HG03045 (cell line): ENCODE measurements around the gene LAMA4.

Experiments
- ATAC-seq: cut with Tn5 transposase; IDR thresholded peaks from one replicate; pipeline ENCODE4 v1.9.1; 2021; ENCODE audit warnings: mild to moderate bottlenecking, moderate library complexity; ENCODE audit not compliant: unreplicated experiment

The LAMA4 gene

DNA sequence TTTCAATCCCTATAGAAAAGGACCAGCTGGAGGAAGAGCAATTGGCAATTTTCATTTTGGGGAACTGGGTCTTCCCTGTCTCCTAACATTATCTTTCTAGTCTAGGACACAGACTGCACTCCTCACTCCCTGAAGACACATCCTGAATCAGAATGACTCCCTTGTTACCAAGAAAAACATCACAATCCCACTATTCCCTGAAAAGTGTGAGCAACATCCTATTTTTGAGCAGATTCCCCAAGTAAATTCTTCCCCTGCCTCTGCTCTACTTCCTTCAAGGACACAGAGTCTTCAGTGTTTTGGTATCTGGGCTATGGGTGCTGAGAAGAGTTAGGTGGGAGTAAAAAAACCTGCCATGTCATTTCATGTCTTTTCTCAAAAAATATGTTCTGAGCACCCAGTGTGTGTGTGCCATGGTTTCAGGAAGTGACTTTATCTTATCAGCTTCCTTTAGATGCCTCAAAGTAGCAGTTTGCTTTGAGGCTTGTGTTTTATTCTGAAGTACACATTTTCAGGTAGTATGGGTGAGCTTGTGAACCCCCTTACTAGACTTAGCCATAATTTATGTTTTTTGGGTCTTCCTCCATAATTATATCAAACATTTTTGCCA lies 12.4 kb downstream of the LAMA4 start:
- ATAC-seq: no peak

DNA sequence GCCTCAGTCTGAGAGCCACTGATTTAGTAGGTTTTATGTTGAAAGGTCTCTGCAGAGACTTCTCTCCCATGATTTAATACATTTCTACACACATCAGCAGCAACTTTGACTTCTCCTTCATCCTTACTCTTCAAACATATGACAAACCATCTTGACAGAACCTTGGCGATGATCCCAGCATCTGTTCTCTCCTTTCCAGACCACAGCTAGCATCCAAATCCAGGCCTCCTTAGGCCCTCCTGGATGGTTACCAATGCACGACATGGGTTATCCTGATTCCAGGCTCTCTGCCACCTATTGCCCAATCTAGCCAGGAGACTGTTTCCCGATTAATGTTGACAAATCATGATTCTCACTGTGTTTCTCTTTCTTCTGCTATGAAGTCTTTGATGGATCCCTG lies 16.8 kb downstream of the LAMA4 start:
- no peak for ATAC-seq

DNA sequence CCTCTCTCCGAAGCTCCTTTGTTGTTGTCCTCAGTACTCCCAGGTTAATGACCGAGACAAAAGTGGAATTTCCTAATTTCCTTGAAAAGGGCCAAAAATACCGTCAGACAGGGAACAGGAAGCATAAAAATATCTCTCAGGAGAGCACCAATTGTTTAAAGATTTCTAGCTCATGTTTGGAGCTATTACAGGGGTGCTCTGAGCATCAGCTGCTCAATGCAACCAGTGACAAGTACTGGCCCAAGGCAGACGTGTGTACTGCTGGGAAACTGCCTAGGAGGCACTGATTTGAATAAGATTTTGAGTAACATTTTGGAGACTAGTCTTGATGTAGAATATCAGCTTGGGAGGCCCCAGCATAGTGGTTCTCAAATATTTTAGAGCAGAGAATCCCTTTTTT lies 17.3 kb downstream of the LAMA4 start:
- no peak for ATAC-seq

DNA sequence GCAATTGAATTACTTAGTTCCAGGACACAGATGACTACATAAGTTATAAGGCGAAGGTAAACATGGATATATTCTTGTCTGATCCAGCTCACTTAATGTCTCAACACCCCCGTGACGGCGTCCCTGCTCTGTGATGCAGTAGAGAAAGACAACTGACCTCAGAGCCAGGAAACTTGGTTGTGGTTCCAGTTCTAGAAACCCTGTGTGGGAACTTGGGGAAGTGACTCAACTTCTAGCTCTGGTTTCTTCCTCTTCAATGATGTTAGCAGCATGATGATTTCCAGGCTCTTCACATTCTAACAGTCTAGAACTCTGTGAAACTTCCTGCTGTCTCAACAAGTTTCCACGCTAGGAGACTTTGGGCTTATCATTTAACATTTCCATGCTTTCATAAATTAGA lies 18.4 kb downstream of the LAMA4 start:
- ATAC-seq: no peak

DNA sequence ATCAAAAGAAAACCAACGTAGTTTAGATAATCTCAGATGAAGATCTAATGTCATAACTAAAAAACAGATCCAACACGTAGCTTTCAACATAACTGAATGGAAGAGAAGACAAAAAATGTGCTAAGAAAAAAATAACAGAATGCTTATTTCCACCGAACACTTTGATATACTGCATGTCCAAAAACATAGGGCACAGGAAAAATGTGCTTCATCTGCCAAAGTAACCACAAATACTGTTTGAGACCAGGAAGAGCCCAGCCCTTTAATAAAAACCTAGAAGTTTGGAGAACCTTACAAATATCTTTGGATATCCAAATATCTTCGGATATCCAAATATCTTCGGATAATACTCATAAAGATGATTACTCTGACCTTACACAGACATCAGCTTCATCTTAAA lies 19.8 kb downstream of the LAMA4 start:
- no peak for ATAC-seq

DNA sequence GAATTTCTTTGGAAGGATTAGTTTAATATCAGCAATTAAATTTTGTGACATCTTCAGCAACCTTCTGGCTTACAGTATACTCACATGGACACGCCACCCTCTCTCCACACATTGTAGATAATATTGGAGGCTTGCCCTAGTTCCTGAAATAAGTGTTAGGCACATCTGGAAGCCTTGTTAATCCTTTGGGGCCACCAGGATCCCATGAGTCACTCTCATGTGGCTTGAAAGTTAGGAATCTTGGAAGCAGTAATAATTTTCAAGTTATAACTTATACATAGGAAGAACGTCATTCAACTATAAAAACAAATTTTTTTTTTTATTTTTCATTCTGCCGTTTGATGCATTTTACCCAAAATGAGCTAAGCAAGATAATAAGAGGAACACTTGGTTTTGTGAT lies 20.5 kb downstream of the LAMA4 start:
- no peak for ATAC-seq

DNA sequence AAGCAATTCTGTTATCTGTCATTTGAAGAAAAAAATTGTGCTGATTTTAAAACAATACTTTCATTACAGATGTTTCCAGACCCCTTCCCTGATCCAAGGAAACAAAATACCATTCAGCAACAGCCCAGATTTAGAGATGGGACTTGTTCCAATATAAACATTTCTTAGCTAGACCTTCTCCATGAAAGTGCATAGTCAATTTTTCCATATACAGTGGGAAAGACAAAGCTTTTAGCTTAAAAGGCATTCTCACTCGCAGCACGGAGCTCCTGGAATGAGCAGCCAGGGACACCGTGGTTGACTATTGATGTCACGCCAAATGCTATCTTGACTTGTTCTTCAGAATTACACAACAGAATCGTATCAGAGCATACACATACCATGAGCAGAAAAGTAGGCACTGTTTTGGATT lies 21.5 kb downstream of the LAMA4 start:
- ATAC-seq: no peak

DNA sequence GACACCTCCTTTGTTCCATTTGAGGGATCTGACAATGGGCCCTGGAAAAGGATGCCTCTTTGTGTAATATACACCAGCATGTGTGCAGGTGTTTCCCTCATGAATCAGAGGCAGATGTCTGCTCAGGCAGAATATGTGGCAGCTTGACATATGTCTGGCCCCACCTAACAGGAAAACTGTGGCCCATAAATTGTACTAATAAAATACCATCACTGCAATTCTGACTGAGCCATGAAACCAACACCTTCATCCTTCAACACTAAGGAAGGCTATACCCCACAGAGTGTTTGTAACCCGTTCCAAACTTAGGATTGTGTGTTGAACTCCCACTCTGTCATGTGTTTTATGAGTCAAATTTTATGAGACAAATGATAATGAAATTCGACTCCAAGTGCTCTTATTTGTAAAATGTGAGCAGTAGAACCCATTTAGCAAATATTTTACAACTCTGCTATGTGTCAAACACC lies 22.7 kb downstream of the LAMA4 start:
- ATAC-seq: no peak

DNA sequence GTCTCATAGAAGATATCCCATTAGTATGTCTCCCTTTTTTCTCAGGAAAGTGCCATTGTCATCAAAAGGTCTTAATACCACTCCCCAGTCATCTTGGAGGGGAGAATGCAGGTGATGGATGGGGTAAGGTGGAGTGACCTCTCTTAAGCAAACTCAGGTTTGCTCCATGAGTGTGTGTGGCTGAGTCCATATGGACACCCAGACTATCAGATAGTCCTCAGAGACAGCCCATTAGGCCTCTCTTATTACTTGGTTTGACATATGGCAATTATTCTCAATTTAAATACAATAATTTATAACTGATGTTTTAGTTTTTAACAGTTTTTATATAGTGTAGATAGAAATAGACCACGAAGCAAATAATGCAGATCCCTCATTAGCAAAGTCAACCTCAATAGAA lies 23.2 kb downstream of the LAMA4 start:
- no peak for ATAC-seq

DNA sequence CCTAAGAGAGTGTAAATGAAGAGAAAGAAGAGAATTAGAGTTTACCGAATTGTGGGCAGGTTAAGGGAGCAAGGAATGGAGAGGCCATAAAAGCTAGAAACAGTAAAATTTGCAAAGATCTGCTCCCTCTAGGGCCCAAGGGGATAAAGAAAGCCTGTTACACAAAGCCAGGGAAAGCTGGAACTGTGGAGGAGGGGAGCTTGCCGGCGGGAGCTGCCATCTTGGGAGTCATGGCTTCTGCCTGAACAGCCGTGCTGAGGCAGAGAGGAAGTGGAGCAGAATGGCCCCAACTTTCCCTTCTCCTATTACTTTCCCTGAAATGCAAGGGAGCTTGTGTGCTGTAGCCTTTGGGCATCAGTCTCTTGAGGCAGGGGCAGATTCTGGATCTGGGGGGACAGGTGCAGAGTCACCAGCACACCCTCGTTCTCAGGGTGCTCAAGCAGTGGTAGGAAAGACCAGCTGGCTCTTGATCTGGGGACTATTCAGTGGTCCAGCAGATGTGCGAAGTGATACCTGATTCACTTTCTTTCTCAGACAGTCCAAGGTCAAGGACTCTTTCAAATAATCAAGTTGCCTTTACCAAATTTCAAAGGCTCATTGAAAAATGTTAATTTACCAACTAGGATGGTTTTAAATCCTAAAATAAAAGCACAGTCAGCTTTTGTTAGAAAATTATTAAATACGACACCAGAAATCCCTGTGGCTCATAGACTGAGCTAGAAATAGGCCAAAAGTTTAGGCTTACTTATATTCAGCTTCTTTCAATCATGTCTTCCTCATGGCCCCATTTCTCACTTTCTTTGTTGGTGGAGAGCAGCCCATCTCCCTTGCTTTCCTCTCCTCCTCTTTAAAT lies 25.7 kb downstream of the LAMA4 start:
- ATAC-seq: no peak

DNA sequence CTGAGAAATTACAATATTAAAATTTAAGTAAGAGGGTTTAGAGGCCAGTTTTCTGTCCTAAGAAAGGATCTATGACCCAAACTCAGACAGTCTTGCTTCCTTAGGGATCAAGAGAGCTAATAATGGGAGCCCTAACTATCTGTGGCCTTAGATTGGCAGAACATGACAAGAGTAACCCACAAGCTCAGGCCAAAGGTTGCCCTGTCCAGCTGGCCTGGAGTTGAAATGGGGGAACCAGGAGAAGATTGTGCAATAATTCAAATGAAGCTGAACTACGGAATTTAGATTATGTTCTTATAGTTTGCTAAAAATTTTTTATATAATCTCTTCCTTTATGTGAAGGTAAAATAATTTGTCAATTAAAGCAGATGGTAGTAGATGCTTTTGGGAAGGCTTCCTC lies 26.4 kb downstream of the LAMA4 start:
- ATAC-seq: no peak

DNA sequence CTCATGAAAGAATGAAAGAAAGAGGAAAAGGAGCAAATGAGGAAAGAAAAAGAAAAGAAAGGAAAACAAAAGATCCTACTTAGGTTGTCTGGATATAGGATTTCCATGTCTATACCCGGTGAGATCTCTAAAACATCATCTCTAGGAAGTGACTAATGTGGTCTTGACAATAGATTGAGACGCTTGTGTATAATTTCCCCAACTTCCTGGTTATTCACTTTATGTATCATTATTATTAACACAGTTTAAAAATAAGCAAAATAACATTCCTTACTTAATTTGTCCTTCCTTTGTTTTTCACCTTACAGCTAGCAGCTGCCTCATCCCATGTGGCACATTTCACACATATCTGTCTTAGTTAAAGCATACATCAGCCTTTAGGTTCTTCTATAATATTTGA lies 27.0 kb downstream of the LAMA4 start:
- ATAC-seq: no peak

DNA sequence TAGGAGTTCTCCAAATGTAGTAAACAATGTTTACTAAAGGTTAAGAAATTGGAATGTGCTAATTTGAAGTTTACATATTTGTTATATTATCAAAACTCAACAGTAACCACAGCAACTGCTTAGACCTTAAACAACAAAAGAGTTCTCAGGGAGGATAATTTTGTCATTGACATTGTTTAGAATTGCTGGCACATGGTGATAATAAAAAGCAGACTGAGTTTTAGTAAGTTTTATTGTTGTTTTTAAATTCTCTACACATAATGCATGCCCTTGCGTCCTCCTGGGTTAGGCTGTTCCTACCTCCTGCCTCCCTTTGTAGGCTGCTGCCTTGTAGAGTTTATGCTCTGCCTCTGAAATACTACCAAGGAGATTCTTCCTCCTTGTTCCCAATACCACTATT lies 28.7 kb downstream of the LAMA4 start:
- no peak for ATAC-seq

DNA sequence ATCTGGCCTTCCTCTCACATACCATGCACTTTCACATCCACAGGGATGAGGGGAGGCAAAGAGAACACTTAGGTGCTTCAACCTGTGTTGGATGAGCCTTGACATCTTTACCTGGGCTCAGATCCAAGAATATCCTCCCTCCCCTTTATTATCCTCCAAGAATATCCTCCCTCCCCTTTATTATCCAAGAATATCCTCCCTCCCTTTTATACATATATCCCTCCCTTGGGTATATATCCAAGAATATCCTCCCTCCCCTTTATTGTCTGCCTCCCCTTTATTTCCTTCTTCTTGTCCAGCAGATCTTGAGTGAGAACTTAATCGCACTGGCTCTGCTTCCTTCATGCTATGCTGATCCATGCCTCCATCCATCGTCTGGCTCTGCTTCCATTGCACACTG lies 30.3 kb downstream of the LAMA4 start:
- no peak for ATAC-seq

DNA sequence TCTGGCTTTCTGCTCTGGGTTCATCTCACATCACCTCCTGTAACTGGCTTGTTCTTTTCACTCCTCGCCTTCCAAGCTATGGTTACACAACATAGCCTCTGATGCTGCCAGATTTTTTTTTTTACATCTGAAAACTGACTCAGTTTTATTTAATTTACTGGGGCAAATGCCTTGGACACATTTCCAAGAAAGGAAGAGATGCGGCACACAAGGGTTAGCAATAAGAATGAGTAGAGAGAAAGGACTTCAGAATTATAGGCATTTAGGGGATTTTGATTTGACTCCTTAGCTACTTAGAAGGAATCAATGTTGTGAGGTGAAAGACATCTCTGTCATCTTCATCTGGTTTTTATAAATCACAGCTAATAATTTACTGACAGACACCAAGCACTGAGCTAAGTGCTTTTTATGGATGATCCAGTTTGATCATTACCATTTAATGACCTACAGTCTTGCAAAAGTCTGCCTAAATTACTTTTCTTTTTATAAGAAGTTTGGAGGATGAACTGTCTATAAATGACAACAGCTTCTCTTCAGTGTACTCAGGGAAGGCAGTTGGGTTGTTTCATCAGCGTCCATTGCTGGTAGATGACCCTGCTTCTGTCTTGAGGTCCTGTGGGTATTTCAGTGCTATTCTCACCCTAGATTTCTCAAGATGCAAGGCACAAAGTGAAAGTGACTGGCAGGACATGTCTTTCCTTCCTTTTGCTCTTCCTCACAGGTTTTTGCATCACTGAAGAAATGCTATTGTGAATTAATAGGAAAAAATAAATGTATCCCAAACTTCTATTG lies 31.1 kb downstream of the LAMA4 start:
- no peak for ATAC-seq

DNA sequence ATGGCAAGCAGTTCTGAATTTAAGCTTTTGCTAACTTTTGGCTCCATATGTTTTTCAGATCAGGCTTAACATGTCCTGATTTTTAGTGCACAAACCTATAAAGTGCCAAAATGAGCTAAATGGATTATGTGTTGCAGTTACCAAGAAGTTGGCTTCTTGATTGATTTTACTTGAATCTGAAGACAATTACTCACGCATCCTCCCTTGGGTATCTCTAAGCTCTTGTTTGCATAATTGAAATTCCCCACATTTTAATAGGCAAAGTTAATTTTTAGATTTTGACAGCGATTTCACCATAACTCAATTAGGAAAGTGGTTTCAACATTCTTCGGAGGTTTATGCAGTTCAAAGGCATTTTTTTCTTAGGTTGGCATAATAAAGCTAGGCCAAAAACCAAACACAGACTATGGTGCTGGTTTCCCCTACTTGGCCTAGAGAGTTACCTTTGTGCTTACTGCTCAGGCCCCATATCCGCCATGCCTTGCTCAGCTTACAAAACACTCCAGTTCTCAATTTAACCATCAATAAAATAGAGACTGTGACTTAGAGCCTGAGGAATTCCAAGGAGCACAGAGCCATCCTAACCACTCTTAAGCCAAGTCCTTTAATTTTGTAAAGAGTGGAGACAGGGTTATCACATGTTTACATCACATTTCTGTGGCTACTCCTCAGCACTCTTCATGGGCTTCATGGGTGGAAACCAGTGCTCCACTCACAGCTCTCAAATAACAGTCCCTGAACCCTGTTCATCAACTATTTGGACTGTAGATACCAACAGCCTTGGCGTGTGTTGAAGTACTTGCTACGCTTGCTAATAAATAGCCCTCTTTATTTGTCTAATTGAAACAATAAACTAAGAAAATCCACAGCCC lies 32.1 kb downstream of the LAMA4 start:
- no peak for ATAC-seq

DNA sequence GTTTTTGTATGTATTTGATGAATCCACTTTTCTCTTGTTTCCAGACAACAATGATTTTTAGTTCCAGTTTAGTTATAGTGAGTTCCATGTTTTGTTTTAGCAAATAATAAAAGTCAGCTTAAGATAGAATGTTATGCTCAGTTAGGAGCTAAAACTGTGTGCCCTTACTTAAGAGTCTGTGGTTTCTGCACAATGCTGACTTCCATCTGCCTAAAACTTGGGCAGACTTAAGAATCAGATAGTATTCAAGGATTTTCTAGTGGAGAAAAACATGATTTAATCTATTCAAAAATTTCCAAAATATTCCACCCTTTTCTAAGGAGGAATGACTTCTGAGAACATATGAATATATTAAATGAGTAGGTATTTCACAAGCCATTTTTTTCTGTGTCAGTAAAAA lies 32.8 kb downstream of the LAMA4 start:
- no peak for ATAC-seq

DNA sequence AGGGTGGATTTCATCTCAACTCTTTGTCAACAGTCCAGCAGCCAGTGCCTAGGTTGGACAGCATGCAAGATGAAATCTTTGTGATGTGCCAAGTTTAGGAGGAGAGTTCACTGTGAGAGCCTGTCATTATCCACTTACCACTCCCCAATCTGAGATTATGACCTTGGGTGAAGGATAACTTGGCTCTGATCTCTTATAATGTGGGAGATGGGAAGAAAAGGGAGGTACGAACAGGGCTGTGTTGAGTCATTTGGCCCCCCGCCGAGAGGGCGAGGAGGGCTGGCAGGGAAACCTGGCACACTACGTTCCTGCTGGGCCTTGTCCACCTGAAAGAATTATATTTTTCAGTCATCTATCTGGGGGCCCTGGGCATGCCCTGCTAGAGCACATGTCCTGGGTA lies 35.8 kb downstream of the LAMA4 start:
- no peak for ATAC-seq

DNA sequence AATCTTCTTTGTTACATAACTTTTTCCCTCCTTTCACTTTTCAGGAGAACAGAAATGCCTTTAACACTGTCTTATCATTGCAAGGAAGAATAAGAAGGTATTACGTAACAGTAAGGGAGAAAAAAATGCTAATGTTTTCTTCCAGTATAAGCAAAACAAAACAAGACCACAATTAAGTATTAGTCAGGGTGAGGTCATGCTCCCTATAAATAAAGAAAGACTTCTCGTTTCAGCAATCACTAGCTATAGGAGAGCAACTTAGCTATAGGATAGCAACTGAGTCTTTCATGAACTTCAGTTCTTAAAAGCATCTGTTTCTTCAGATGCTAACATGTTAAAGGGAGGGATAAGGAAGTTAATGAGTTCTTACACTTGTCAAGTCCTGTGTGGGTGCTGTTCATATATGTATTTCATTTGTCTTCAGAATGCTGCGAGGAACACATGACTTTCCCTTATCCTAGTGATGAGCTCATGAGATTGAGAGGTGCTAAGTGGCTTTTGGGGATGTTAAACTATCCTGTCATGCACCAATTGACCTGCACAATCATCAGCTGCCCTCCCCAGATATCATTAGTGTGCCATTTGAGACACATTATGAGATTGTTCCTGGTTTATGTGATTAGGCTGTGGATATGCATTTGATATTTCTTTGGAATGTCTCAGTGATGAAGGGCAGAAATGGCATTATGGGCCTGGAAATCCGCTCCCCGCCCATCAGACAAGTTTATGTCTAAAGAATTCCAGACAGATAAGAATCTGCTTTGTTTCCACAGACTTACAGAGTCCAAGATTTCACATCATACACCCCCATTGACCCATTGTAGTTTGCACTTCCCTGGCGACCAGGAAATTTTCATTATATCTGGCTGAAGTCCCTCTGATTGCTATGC lies 37.5 kb downstream of the LAMA4 start:
- no peak for ATAC-seq
